H1 (cell line): ENCODE data around the gene KIAA0319L.

Source experiments
- BACH1 ChIP-seq: IDR thresholded peaks from 2 replicates; pipeline ENCODE4 v1.6.1; 2012; ENCODE audit warnings: low read length, improper control_type of control experiment
- CREB1 ChIP-seq: IDR thresholded peaks from 2 replicates; pipeline ENCODE4 v1.6.1; 2012; ENCODE audit warnings: inconsistent platforms
- CTCF ChIP-seq, 3 experiments: IDR thresholded peaks; 1 replicate in 2 of 3; 2 replicates in 1 of 3; pipeline versions ENCODE4 v1.5.1 to v1.6.1; 2011; ENCODE audit warnings: low read length in 3 of 3, mild to moderate bottlenecking in 3 of 3, inconsistent platforms in 2 of 3, low read depth in 1 of 3, moderate library complexity in 1 of 3; ENCODE audit not compliant: insufficient read depth in 1 of 3; ENCODE audit errors: control extremely low read depth in 1 of 3
- EP300 ChIP-seq, 2 experiments: IDR thresholded peaks; 1 replicate in 1 of 2; 2 replicates in 1 of 2; pipeline ENCODE4 v1.6.1; 2011 to 2012; ENCODE audit warnings: low read depth in 2 of 2, low read length in 2 of 2, mild to moderate bottlenecking in 2 of 2, borderline replicate concordance in 1 of 2, inconsistent platforms in 1 of 2, moderate library complexity in 1 of 2
- POLR2A ChIP-seq, 2 experiments: IDR thresholded peaks; 1 replicate in 1 of 2; 2 replicates in 1 of 2; pipeline ENCODE4 v1.6.1; 2011; ENCODE audit warnings: low read depth in 2 of 2, low read length in 2 of 2, mild to moderate bottlenecking in 2 of 2; ENCODE audit errors: control extremely low read depth in 1 of 2
- POLR2AphosphoS5 ChIP-seq: IDR thresholded peaks from 2 replicates; pipeline ENCODE4 v1.6.1; 2011; ENCODE audit warnings: low read depth, low read length
- TAF1 ChIP-seq: IDR thresholded peaks from 2 replicates; pipeline ENCODE4 v1.6.1; 2011; ENCODE audit warnings: mild to moderate bottlenecking, low read depth, low read length
- TCF12 ChIP-seq: IDR thresholded peaks from 2 replicates; pipeline ENCODE4 v1.6.1; 2011; ENCODE audit warnings: low read depth, mild to moderate bottlenecking, low read length
- ZNF274 ChIP-seq: IDR thresholded peaks from 2 replicates; pipeline ENCODE4 v1.7.0; 2012; ENCODE audit warnings: low read length, borderline replicate concordance; ENCODE audit errors: extremely low read depth

DNA sequence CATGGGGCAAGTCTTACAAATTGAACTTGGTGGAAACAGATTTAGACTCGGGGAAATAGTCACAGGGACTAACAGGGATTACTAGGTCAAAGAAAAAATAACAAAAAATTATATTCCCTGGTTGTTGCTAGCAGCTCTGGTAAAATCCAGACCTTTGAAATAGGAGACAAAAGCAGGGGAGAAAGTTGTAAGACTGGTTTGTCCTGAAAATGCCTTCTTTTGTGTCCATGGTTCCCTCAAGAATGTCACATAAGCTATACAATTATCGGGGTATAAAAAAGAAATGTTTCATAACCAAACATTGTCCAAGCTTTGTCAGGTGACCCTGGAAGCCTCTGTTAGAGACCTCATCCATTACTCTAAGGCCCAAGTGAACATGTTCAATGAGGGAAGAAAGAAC, 33.1 kb downstream of the KIAA0319L start:
- no peak for TF ChIP-seq CTCF (IDR thresholded peaks at IDR 0.05; ENCODE audit: control extremely low read depth in 1 of 3, insufficient read depth in 1 of 3, low read depth in 1 of 3, low read length in 3 of 3)
- TF ChIP-seq POLR2AphosphoS5: no peak
- no peak for TF ChIP-seq ZNF274
- TF ChIP-seq CREB1: no peak
- TF ChIP-seq POLR2A (IDR thresholded peaks at IDR 0.05; ENCODE audit: control extremely low read depth in 1 of 2, low read depth in 2 of 2, low read length in 2 of 2): no peak
- TF ChIP-seq BACH1: no peak
- TF ChIP-seq EP300 (IDR thresholded peaks at IDR 0.05; ENCODE audit: borderline replicate concordance in 1 of 2, low read depth in 2 of 2, low read length in 2 of 2): no peak
- no peak for TF ChIP-seq TCF12
- TF ChIP-seq TAF1: no peak
